Muscle of arm (tissue), 12 donors: ENCODE data around the gene PDCD1LG2. TPM values are rescaled to one million over a fixed set of nuclear protein-coding genes. Genes with fewer than 3 reads are reported as not detected.
A peak's percentile ranks its signal among the peaks of the same experiment; 100 is the strongest.

Experiments used
- DNase-seq: peaks from one replicate; pipeline ENCODE4 v3.0.0-alpha.2; 2013
- polyA plus RNA-seq, 12 donors: library from polyadenylated mRNA; unstranded; fragments of 120-200 nt; gene quantifications; one replicate each; pipeline ENCODE4 v1.2.1, GENCODE V29; 2013; ENCODE audit not compliant: insufficient read length in 12 of 12

Gene PDCD1LG2
- polyA plus RNA-seq, 12 donors = 0.92 to 5.8 (median 2.6) TPM; not detected in 2

- DNase-seq = no peak
Measured at GRCh38 chr9:5529683-5530221, 19.4 kb downstream of the PDCD1LG2 start.

GRCh38 chr9:5531101-5531882 is 21.0 kb downstream of the PDCD1LG2 start:
- no peak for DNase-seq

- DNase-seq = no peak
Measured at GRCh38 chr9:5532306-5532705, 22.0 kb downstream of the PDCD1LG2 start.

GRCh38 chr9:5532790-5533189 is 22.5 kb downstream of the PDCD1LG2 start:
- no peak for DNase-seq

- no peak for DNase-seq
Measured at GRCh38 chr9:5536684-5537083, 26.4 kb downstream of the PDCD1LG2 start.

GRCh38 chr9:5543875-5544702 is 33.8 kb downstream of the PDCD1LG2 start:
- no peak for DNase-seq

- DNase-seq = no peak
Measured at GRCh38 chr9:5549658-5550650, 39.6 kb downstream of the PDCD1LG2 start.

- DNase-seq = no peak
Measured at GRCh38 chr9:5551368-5552150, 41.2 kb downstream of the PDCD1LG2 start.

GRCh38 chr9:5552301-5552700 is 42.0 kb downstream of the PDCD1LG2 start:
- no peak for DNase-seq

GRCh38 chr9:5553211-5553610 is 42.9 kb downstream of the PDCD1LG2 start:
- no peak for DNase-seq

- DNase-seq = no peak
Measured at GRCh38 chr9:5554254-5554653, 43.9 kb downstream of the PDCD1LG2 start.

GRCh38 chr9:5556101-5556705 is 45.9 kb downstream of the PDCD1LG2 start:
- no peak for DNase-seq

GRCh38 chr9:5557606-5558587 is 47.6 kb downstream of the PDCD1LG2 start:
- peak; percentile 65 for DNase-seq

GRCh38 chr9:5559659-5560058 is 49.3 kb downstream of the PDCD1LG2 start:
- DNase-seq = no peak

- no peak for DNase-seq
Measured at GRCh38 chr9:5560443-5561100, 50.2 kb downstream of the PDCD1LG2 start.

- DNase-seq = no peak
Measured at GRCh38 chr9:5561828-5562488, 51.6 kb downstream of the PDCD1LG2 start.

- peak; percentile 43 for DNase-seq
Measured at GRCh38 chr9:5562806-5563416, 52.6 kb downstream of the PDCD1LG2 start.
